IMR-90 (cell line): ENCODE data around the gene TBC1D9B. TPM values are rescaled to one million over a fixed set of nuclear protein-coding genes. Genes with fewer than 3 reads are reported as not detected.

Experiments used
- ATAC-seq: fragments of 200-7000 bp; cut with Tn5 transposase; 2 replicates; pipeline ENCODE4 v1.9.1; 2020; ENCODE audit warnings: low read depth, mild to moderate bottlenecking, moderate library complexity
- BruUV-seq: library from RNA; stranded (reverse); fragments of 400-500 nt; replicated peaks from 2 replicates; lab custom pipeline; 2021; lab: Mats Ljungman, UMichigan
- CTCF ChIA-PET: fragments of 300-600 bp; formaldehyde crosslinking; extraction: SDS; loops from one replicate; lab custom pipeline; 2021; ENCODE audit warnings: antibody characterized with exemption; lab: Yijun Ruan, JAX
- POLR2A ChIA-PET: fragments of 300-600 bp; sonication (Branson Sonifier 250); formaldehyde crosslinking; loops from one replicate; lab custom pipeline; 2022; ENCODE audit warnings: antibody characterized with exemption; ENCODE audit not compliant: unreplicated experiment; lab: Charles Lee
- DNase-seq: peaks from one replicate; pipeline ENCODE4 v3.0.0; 2013
- H2AFZ ChIP-seq: replicated peaks from 2 replicates; pipeline ENCODE3; 2013; ENCODE audit warnings: low read length, mild to moderate bottlenecking; ENCODE audit not compliant: poor library complexity
- H2AK5ac ChIP-seq: 2 replicates; pipeline ENCODE4 v1.6.1; 2013; ENCODE audit warnings: low read depth, low read length, inconsistent platforms
- H2AK9ac ChIP-seq: replicated peaks from 2 replicates; pipeline ENCODE3; 2013; ENCODE audit warnings: mild to moderate bottlenecking, low read depth, low read length, moderate library complexity; ENCODE audit not compliant: poor library complexity
- H2BK120ac ChIP-seq: 2 replicates; pipeline ENCODE4 v1.6.1; 2013; ENCODE audit warnings: low read depth, low read length, inconsistent platforms
- H2BK15ac ChIP-seq: 3 replicates; pipeline ENCODE4 v1.6.1; 2013; ENCODE audit warnings: low read depth, low read length, inconsistent platforms
- H2BK20ac ChIP-seq: 2 replicates; pipeline ENCODE4 v1.6.1; 2013; ENCODE audit warnings: low read depth, mild to moderate bottlenecking, inconsistent platforms, low read length, moderate library complexity
- H2BK5ac ChIP-seq: 2 replicates; pipeline ENCODE4 v1.6.1; 2013; ENCODE audit warnings: mild to moderate bottlenecking, low read depth, low read length, inconsistent platforms; ENCODE audit not compliant: poor library complexity, severe bottlenecking
- H3K14ac ChIP-seq: replicated peaks from 2 replicates; pipeline ENCODE4 v1.6.1; 2013; ENCODE audit warnings: low read depth, low read length, inconsistent platforms
- H3K18ac ChIP-seq: 2 replicates; pipeline ENCODE4 v1.6.1; 2013; ENCODE audit warnings: low read depth, low read length, control low read depth
- H3K23ac ChIP-seq: 2 replicates; pipeline ENCODE4 v1.6.1; 2013; ENCODE audit warnings: low read depth, low read length, inconsistent platforms
- H3K27ac ChIP-seq: 2 replicates; pipeline ENCODE4 v1.5.1; 2013; ENCODE audit warnings: mild to moderate bottlenecking, control low read depth, low read length; ENCODE audit not compliant: insufficient read depth
- H3K27me3 ChIP-seq: 2 replicates; pipeline ENCODE4 v1.6.1; 2013; ENCODE audit warnings: low read length; ENCODE audit not compliant: control insufficient read depth, insufficient read depth
- H3K36me3 ChIP-seq: 2 replicates; pipeline ENCODE4 v1.6.1; 2013; ENCODE audit warnings: low read length, mixed read lengths; ENCODE audit not compliant: control insufficient read depth, insufficient read depth
- H3K4ac ChIP-seq: 2 replicates; pipeline ENCODE4 v1.6.1; 2013; ENCODE audit warnings: low read depth, low read length, inconsistent platforms
- H3K4me1 ChIP-seq: 2 replicates; pipeline ENCODE4 v1.6.1; 2013; ENCODE audit warnings: low read length, mixed read lengths; ENCODE audit not compliant: control insufficient read depth, insufficient read depth
- H3K4me2 ChIP-seq: 2 replicates; pipeline ENCODE4 v1.6.1; 2013; ENCODE audit warnings: low read depth, mild to moderate bottlenecking, control low read depth, low read length, moderate library complexity
- H3K4me3 ChIP-seq: 2 replicates; pipeline ENCODE4 v1.5.1; 2013; ENCODE audit warnings: low read depth, mild to moderate bottlenecking, control low read depth, low read length, moderate library complexity; ENCODE audit not compliant: insufficient read depth
- H3K56ac ChIP-seq: 2 replicates; pipeline ENCODE4 v1.6.1; 2013; ENCODE audit warnings: low read length, inconsistent platforms; ENCODE audit not compliant: insufficient read depth; ENCODE audit errors: extremely low read depth
- H3K79me1 ChIP-seq, 2 experiments: 2 replicates each; pipeline ENCODE4 v1.6.1; 2013; ENCODE audit warnings: low read length in 2 of 2, inconsistent platforms in 1 of 2, low read depth in 1 of 2
- H3K9ac ChIP-seq: 2 replicates; pipeline ENCODE4 v1.6.1; 2013; ENCODE audit warnings: low read depth, low read length, control low read depth
- H3K9me1 ChIP-seq: 2 replicates; pipeline ENCODE4 v1.6.1; 2013; ENCODE audit warnings: low read length, inconsistent platforms; ENCODE audit not compliant: insufficient read depth
- H3K9me3 ChIP-seq: 2 replicates; pipeline ENCODE4 v1.6.1; 2013; ENCODE audit warnings: low read length; ENCODE audit not compliant: control insufficient read depth, insufficient read depth
- H4K20me1 ChIP-seq: 2 replicates; pipeline ENCODE4 v1.6.1; 2013; ENCODE audit warnings: low read length, inconsistent platforms; ENCODE audit not compliant: insufficient read depth
- H4K5ac ChIP-seq: 2 replicates; pipeline ENCODE4 v1.6.1; 2013; ENCODE audit warnings: mild to moderate bottlenecking, low read depth, low read length, control low read depth
- H4K8ac ChIP-seq, 2 experiments: 2 replicates each; pipeline ENCODE4 v1.6.1; 2013; ENCODE audit warnings: low read depth in 2 of 2, low read length in 2 of 2, control low read depth in 1 of 2, inconsistent platforms in 1 of 2
- H4K91ac ChIP-seq: 2 replicates; pipeline ENCODE4 v1.6.1; 2013; ENCODE audit warnings: low read depth, low read length, inconsistent platforms; ENCODE audit not compliant: insufficient read depth
- CEBPB ChIP-seq: IDR thresholded peaks from 2 replicates; pipeline ENCODE4 v1.6.1; 2012; ENCODE audit warnings: low read depth, low read length, improper control_type of control experiment
- FOS ChIP-seq: fragments of 150-350 bp; IDR thresholded peaks from 2 replicates; pipeline ENCODE4 v1.6.1; 2016; ENCODE audit warnings: low read depth, low read length
- RAD21 ChIP-seq: IDR thresholded peaks from 2 replicates; pipeline ENCODE4 v1.6.1; 2012; ENCODE audit warnings: low read length, improper control_type of control experiment
- WGBS, 2 experiments: methylation state at CpG; one replicate each; pipeline versions ENCODE4 v1.1.5 to v1.1.7; 2013; ENCODE audit warnings: missing lambda C conversion rate in 2 of 2; ENCODE audit not compliant: insufficient read length in 1 of 2; ENCODE audit errors: extremely low coverage in 2 of 2; 5-methylcytosine and 5-hydroxymethylcytosine counted together
- dilution Hi-C: fragments of 300-500 bp; cut with HindIII; formaldehyde crosslinking; loops from one replicate; pipeline ENCODE4 v1.14.3; 2018; ENCODE audit warnings: low sequenced_read_pairs; ENCODE audit not compliant: unreplicated experiment
- in situ Hi-C: fragments of 300-500 bp; cut with MboI; formaldehyde crosslinking; loops from 3 replicates; pipeline ENCODE4 v1.14.3; 2019; ENCODE audit warnings: low sequenced_read_pairs, inconsistent platforms, mixed read lengths
- intact Hi-C: fragments of 100-400 bp; cut with micrococcal nuclease; formaldehyde crosslinking; loops from 2 replicates; pipeline ENCODE4 v1.10.0; 2022
- polyA plus RNA-seq, 3 experiments: library from polyadenylated mRNA; depleted of rRNA; stranded (reverse); fragments of >200 nt; gene quantifications; 2 replicates each; pipeline ENCODE4 v1.2.3, GENCODE V29; 2012; ENCODE audit warnings: low replicate concordance in 1 of 3
- total RNA-seq: library from RNA; depleted of rRNA; stranded (reverse); fragments of >200 nt; gene quantifications from 2 replicates; pipeline ENCODE4 v1.2.3, GENCODE V29; 2012

Gene TBC1D9B
- total and polyA plus RNA-seq, 2 of the 4 experiments (the other 2 are of a cell fraction), result 58.6 to 78.1 TPM

DNA sequence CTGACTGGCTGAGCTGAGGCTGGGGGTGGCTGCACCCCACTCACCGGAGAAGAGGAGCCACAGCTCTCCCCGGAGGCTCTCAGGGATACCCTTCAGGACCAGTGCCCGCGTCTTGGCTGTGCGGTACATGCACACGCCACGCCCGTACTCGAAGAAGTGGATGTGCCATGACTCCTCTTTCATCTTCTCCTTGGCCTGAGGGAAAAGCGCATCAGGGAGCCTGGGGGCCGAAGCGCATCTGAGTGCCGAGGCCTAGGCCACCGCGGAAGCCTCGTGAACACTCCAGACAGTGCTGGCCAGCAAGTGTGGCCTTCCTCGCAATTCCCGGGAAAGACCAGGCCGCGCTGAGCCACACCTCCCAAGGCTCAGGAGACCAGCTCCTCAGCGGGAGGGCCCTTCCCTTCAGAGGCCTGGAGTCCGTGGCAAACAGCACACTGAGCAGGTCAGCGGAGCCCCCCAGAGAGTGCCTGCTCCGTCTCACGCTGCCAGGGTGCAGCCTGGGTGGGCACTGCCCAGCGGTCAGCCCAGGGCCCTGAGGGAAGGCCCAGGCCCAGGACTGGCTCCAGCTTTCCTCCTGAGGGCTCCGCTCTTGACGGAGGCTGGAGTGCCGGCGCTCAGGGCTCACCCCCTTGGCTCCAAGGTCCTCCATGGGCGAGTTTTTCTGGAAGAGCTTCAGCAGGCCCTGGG is 28.6 kb downstream of the TBC1D9B start:
- CTCF ChIA-PET, result no interaction called here
- no peak for DNase-seq

More for the DNA sequence above, 28.6 kb downstream of the TBC1D9B start:
- no peaks in the 10 kb centered on the region for H3K9me1 ChIP-seq
- H3K14ac ChIP-seq, result no peak overlapping the region
- POLR2A ChIA-PET, result no interaction called here
- H3K18ac ChIP-seq, result no peak overlapping the region
- no peak overlapping the region for H3K9ac ChIP-seq
- in situ Hi-C loops, result no loop called here
- H3K4me1 ChIP-seq, result no peaks in the 10 kb centered on the region
- peak overlapping the region; percentile 32 for H2AFZ ChIP-seq
- intact Hi-C loops, result no loop called here
- peaks cover 57% of the 10 kb centered on the region for H3K36me3 ChIP-seq
- H2BK20ac ChIP-seq, result no peak overlapping the region
- no peak overlapping the region for H2BK5ac ChIP-seq
- peaks cover 0 to 5% of the 10 kb centered on the region in 2 experiments; a peak in 2 of 4 replicates for H3K79me1 ChIP-seq
- H4K20me1 ChIP-seq, result no peaks in the 10 kb centered on the region
- no peak overlapping the region for H3K27ac ChIP-seq
- TF ChIP-seq RAD21, result no peak
- TF ChIP-seq FOS, result no peak
- TF ChIP-seq CEBPB, result no peak
- 98% methylated on average over 15 of the region's 31 CpGs; no CpG with 5 or more reads in 1 of the 2 experiments for WGBS, 2 experiments
- H3K23ac ChIP-seq, result no peak overlapping the region
- ATAC-seq, result no peak
- H2BK120ac ChIP-seq, result no peak overlapping the region
- H2BK15ac ChIP-seq, result no peak overlapping the region
- no peak overlapping the region for H3K4me2 ChIP-seq
- no peak overlapping the region for H4K91ac ChIP-seq
- H3K27me3 ChIP-seq, result no peaks in the 10 kb centered on the region
- H4K8ac ChIP-seq, result no peak overlapping the region
- dilution Hi-C loops, result no loop called here
- peak overlapping the region; percentile 28 for H2AK9ac ChIP-seq
- peaks cover 10% of the 10 kb centered on the region for H3K9me3 ChIP-seq
- no peak overlapping the region for H3K4me3 ChIP-seq
- no peak overlapping the region for H2AK5ac ChIP-seq
- H3K4ac ChIP-seq, result no peak overlapping the region
- no peak overlapping the region for H3K56ac ChIP-seq
- BruUV-seq, result no TSS peak
- H4K5ac ChIP-seq, result no peak overlapping the region
